ENCODE results near the gene RBMX.

RBMX gene

DNA sequence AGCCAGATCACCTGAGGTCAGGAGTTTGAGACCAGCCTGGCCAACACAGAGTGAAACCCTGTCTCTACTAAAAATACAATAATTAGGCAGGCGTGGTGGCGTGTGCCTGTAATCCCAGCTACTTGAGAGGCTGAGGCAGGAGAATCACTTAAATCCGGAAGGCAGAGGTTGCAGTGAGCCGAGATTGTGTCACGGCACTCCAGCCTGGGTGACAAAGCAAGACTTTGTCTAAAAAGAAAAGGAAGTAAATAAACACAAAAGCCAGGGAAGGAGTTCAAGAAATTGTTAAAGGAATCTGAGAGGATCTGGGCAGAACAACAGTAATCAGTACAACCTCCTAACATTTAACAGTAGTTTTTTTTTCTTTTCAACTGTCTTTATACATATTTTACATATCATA lies 51.1 kb downstream of the RBMX start:
- no peak for DNase-seq

DNA sequence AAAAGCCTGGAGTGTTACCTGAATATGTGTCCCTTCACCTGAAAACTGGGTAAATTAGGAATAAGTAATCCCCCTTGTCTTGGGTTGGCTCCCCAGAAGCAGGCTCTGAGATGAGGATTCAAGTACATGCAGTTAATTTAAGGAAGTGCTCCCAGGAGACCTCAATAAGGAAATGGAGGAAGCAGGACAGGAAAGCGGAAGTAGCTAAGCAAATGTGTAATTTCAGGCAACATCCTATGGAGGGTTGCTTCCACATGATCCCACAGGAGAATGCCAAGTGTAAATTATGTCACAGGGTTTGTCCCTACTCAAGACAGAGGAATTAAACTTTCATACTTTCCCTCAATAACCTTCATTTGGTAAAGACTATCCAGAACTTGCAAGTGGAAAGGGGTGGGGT lies 51.7 kb downstream of the RBMX start:
- no peak for DNase-seq

- DNase-seq = no peak
Measured at GRCh38 chrX:136827026-136827425, 53.5 kb downstream of the RBMX start.

DNA sequence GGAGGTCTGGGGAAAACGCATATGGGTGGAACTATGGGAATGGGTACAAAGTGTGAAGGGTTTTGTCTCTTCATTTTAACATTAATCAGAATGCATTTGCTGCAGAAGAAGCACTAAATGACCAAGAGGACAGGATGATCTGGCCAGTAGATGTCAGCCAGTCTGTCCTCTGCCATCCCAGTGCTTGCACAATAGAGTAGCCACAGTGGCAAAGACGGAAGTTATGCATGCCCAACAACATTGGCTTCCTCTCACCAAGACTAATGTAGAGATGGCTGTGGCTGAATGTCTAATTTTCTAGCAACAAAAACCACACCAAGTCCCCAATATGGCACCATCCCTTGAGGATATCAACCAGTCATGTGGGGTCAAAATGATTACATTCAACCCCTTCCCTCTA lies 54.8 kb downstream of the RBMX start:
- DNase-seq = no peak

Measured in activated CD4-positive, alpha-beta T cell treated with anti-CD3 and anti-CD28 coated beads for 1 hour (primary cell).